Hematopoietic multipotent progenitor cell treated with erythropoietin and hydrocortisone succinate and interleukin-3 and kit ligand, for 8 days (in vitro differentiated cells): ENCODE results near the gene CELF5.
"Not testable (repeated sequence)": the region's sequence is repeated elsewhere in the genome, so short reads cannot be mapped to it uniquely, and the experiment has no call there.

Experiments
- DNase-seq: peaks from one replicate; pipeline ENCODE4 v3.0.0-alpha.2; 2015

The CELF5 gene

DNA sequence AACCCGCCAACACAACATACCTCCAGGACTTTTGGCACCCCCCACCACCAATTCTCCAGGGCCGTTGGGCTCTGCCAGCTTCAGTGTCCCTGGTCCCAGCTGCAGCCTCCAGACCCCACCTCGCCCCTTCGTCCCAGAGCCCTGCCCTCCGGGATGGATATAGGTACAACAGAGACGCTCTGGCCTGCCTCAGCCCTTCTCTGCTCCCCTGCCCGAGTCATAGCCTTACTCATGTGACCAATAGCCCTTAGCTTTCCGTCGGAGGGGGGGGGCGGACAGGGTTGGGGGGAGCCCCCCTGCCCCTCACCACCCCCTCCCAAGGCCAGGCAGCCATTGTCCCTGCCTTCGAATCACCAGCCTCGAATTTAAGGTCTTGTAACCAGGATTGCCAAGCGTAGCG lies 71.1 kb downstream of the CELF5 start:
- no peak for DNase-seq

DNA sequence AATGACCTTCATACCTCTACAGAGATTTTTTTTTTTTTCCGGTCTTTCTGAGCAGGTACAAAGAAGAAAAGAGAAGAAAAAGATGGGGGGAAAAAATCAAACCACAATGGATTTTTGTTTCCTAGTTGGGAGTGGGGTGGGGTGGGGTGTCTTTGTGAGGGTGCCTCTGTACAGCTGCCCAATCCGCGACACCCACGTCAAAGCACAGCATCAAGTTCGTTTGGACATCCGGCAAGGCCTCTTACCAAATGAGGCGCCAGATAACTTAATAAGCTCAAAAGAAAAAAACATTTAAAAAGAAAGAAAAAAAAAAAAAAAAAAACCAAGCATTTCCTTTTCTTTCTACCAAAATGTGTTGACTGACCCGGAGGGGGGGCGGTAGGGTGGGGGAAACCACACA lies 71.6 kb downstream of the CELF5 start:
- DNase-seq: no peak

DNA sequence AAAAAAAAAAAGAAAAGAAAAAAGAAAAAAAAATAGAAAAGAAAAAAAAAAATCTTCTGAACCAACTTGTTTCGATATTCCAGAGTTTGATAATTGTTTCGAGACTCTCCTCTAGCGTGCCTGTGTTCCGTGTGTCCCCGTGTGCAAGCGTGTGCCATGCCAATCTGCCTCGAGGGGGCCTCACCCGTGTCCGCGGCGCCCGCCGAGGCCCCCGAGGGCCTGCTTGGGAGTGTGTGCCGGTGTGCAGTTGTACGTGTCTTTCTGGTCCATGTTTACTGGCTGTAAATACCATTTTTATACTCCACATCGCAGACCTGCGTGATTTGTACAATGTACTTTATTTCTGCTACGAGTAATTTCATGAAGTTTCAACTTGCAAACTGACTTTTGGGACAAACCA lies 72.0 kb downstream of the CELF5 start:
- no peak for DNase-seq

DNA sequence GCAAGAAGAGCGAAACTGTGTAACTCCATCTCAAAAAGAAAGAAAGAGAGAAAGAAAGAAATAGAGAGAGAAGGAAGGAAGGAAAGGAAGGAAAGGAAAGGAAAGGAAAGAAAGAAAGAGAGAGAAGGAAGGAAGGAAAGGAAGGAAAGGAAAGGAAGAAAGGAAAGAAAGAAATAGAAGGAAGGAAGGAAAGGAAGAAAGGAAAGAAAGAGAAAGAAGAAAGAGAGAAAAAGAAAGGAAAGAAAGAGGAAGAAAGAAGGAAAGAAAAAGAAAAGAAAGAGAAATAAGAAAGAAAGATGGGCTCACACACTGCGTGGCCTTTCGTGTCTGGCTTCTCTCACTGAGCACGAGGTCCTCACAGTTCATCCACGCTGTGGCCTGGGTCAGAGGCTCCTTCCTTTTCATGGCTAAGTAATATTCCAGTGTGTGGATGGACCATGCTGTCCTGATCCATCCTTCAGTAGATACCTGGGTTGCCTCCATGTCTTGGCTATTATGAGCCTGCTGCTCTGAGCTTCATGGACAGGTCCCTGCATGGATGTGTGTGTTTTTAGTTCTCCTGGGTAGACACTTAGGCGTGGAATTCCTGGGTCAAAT lies 74.5 kb downstream of the CELF5 start:
- DNase-seq: no peak

GRCh38 chr19:3300566-3300965 lies 76.1 kb downstream of the CELF5 start:
- not testable (repeated sequence) for DNase-seq

- peak; percentile 12 for DNase-seq
Measured at GRCh38 chr19:3302755-3303154, 78.3 kb downstream of the CELF5 start.

DNA sequence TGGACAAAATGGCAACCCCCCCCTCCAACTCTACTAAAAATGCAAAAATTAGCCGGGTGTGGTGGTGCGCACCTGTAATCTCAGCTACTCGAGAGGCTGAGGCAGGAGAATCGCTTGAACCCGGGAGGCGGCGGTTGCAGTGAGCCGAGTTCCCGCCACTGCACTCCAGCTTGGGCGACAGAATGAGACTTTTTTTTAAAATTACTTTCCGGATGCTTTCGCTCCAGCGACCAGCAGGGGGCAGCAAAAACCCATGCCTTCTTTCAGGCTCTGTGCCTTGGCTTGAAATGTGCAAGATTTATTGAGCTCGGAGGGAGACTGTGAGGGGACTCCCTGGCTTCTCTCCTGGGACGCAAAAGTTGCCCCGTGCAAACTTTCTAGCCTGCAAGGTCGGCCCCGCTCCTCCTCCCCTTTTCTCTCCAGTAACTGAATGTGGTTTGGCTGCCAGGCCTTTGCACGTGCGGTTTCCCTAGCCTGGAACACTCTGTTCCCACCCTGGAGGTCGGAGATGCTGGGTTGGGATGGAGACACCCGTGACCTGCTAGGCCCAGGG lies 80.5 kb downstream of the CELF5 start:
- DNase-seq: peak; percentile 81

- no peak for DNase-seq
Measured at GRCh38 chr19:3309724-3310123, 85.3 kb downstream of the CELF5 start.

DNA sequence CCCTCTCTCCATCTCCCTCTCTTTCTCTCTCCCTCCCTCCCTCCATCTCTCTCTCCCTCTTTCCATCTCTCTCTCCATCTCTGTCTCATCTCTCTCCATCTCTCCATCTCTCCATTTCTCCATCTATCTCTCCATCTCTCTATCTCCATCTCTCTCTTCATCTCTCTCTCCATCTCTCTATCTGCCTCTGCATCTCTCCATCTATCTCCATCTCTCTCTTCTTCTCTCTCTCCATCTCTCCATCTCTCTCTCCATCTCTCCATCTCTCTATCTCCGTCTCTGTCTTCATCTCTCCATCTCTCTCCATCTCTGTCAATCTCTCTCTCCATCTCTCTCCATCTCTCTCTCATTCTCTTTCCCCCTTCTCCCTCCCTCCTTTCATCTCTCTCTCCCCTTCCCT lies 85.8 kb downstream of the CELF5 start:
- no peak for DNase-seq

- DNase-seq: no peak
Measured at GRCh38 chr19:3310711-3311110, 86.2 kb downstream of the CELF5 start.

DNA sequence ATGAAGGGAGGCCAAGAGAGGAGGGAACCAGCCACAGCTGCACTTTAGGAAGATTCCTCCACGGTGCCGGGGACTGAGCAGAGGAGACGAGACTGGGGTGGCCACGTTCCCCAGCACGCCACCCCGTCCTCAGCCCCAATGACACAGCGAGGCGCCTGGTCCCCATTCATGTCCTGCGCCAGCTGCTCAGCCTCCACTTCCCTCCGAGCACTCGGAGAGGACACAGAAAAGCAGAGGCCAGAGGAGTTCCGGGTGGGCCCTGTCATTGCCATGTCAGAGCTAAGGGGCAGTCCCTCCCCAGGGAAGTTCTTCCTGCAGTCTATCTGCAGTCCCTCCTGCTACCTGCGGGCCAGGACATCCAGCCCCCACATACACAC lies 88.7 kb downstream of the CELF5 start:
- DNase-seq: no peak

- no peak for DNase-seq
Measured at GRCh38 chr19:3314962-3315675, 90.7 kb downstream of the CELF5 start.

GRCh38 chr19:3315676-3315973 lies 91.2 kb downstream of the CELF5 start:
- DNase-seq: no peak

DNA sequence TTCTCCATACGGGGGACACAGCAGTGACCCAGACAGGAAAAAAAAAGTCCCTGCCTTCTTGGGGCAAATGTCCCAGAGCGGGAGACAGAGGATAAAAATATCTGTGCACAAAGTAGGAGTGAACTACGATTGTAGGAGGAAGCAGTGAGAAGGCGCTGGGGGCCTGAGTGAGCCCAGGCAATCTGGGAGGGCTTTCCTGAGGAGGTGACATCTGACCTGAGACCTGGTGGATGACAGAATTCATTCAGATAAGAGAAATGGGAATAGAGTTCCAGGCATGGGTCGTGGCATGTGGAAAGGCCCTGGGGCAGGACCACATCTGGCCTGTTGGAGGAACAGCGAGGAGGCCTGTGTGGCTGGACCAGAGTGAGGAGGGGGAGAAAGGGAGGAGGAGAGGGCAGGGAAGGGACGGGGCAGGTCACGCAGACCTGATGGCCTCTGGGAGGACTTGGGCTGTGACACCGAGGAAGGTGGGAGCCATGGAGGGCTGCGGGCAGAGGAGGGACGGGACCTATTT lies 91.7 kb downstream of the CELF5 start:
- no peak for DNase-seq

- no peak for DNase-seq
Measured at GRCh38 chr19:3316659-3317207, 92.3 kb downstream of the CELF5 start.

DNA sequence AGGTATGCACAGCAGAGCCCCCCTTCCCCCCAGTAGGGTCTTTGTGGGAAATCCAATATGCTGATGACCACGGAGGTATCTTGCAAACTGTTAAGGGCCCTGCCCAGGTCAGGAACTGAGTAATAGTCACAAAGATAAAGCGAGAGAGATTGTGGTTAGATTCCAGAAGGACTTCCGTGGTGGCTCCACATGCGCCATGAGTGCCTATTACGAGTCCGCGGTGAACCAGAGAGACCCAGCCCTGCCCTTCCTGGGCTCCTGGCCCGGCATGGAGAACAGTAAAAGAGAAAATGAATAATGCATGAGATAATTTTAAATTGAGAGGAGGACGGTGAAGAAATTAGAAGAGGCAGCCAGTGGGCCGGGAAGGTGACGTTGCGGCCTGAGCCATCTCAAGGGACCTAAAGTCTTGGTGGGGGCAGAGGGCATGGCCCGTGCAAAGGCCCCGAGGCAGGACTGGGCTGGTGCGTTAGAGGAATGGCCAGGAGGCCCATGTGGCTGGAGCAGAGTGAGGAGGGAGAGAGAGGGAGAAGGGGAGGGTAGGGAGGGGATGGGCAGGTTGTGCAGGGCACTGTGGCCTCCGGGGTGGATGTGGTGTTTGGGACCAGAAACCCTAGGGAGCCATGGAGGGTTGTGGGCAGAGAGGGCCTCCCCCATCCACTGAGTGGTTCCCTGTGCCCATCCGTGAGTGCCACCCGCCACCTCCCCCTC lies 95.3 kb downstream of the CELF5 start:
- no peak for DNase-seq

DNA sequence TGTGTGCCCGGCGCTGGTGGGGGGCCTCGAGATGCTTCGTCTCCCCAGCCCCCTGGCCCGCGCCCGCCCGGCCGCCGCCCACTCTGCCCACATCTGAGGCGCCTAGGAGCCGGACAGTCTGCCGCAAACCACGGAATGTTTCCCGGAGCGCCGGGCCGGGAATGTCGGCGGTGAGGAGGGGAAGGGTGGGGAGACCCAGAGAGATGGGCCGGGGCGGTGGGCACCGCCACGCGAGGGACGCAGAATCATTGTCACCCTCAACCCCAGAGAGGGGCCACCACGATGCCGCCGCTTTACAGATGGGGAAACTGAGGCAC lies 95.9 kb downstream of the CELF5 start:
- DNase-seq: no peak

DNA sequence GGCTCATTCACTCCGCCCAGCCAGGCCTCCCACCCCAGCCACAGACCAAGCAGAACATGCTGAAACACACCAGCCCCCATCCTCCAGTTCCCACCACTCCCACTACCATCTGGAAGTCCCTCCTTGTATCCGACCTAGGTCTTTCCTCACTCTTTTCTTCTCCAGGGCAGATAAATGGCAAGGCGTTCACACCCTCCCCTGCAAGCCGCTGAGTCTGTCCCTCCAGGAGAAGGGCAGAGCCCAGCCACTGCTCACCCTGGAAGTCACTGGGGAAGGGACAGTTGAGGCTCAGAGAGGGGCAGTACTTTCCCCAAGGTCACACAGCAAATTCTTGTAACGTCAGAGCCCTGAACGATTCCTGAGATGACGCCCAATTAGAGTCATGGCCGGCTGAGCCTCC lies 96.4 kb downstream of the CELF5 start:
- no peak for DNase-seq

DNA sequence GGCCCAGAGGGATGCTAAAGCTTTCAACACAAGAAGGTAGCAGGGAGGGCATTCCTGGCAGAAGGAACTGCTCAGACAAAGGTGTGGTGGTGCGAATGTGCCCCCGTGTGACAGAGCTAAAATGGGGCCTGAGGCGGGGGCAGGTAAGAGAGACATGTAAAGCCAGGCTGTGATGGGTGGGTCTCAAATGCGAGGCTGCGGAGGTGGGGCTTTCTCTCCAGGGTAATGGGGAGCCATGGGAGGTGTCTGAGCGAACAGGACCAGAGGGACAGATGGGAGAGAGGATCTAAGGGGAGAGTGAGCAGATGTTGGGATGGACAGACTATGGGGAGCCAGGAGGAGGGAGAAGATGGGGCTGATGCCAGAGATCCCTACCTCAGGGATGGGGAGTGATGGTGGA lies 97.2 kb downstream of the CELF5 start:
- no peak for DNase-seq

DNA sequence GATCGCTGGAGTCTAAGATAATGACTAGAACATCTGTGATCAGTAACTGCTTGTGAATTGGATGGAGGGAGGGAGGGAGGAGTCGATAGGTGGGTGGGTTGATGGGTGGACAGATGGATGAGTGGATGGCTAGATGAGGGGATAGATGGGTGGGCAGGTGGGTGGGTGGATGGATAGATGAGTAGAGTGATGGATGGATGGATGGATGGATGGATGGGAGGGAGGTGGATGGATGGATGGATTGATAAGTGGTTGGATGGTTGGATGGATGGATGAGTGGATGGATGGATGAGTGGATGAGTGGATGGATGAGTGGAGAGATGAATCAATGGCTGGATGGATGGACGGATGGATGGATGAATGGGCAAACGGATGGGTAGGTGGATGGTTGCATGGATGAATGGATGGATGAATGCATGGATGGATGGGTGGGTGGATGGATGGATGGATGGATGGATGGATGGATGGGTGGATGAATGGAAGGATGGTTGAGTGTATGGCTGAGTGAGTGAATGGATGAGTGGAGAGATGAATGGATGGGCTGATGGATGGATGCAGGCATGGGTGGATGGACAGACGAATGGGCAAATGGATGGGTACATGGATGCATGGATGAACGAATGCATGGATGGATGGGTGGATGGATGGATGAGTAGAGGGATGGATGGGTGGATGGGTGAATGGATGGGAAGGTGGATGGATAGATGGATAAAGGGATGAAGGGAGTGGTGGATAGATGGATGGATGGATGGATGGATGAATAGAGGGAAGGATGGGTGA lies 97.9 kb downstream of the CELF5 start:
- DNase-seq: no peak

GRCh38 chr19:3323026-3323425 lies 98.6 kb downstream of the CELF5 start:
- DNase-seq: no peak

DNA sequence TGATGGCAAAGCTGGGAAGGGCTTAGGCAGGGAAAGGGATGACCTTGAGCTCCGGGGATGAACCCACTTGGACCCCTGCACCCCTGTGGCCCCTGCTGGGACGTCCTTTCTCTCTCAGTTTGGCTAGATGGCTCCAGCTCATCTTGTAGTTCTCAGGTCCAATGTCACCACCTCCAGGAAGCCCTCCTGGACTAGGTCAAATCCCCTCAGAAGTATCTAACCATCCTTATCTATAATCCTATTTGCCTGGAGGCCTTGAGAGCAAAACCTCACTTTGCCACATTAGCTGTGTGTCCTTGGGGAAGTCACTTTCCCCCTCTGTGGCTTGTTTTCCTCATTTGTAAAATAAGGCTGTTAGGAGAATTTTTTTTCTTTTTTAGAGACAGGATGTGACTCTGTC lies 99.2 kb downstream of the CELF5 start:
- no peak for DNase-seq

DNA sequence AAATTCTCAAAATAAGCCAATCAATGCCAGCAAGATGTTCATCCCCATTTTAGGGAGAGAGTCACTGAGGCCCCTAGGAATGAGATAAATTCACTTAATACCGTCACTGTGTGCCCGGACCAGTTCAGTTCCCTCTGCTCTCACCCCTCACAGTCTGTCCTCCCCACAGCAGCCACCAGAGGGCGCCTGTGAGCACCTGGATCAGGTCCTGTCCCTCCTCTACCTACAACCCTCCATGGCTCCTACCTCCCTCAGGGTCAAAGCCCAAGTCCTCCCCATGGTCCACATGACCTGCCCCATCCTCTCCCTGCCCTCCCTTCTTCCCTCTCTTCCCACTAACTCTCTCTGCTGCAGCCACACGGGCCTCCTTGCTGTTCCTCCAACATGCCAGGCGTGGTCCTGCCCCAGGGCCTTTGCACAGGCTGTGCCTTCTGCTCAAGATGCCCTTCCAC lies 100.0 kb downstream of the CELF5 start:
- peak; percentile 73 for DNase-seq
